Breast epithelium (tissue), 3 donors: ENCODE results near the gene TRIM36.

Experiments
- CTCF ChIP-seq, 3 donors: fragments of 450-650 bp; IDR thresholded peaks; one replicate each; pipeline ENCODE4 v1.5.1; 2016 to 2017; ENCODE audit warnings: antibody characterized with exemption in 3 of 3, mild to moderate bottlenecking in 3 of 3, moderate library complexity in 3 of 3
- POLR2A ChIP-seq: fragments of 450-650 bp; IDR thresholded peaks from one replicate; pipeline ENCODE4 v1.6.1; 2016; ENCODE audit warnings: antibody characterized with exemption, mild to moderate bottlenecking, moderate library complexity
- POLR2AphosphoS5 ChIP-seq, 3 donors: sonication (generic); formaldehyde crosslinking; IDR thresholded peaks; one replicate each; pipeline ENCODE4 v1.6.1; 2017; ENCODE audit warnings: antibody characterized with exemption in 3 of 3

GRCh38 chr5:115087951-115088350, 81.8 kb downstream of the TRIM36 start:
- TF ChIP-seq CTCF (IDR thresholded peaks at IDR 0.05), result no peak
- no peak for TF ChIP-seq POLR2A
- no peak for TF ChIP-seq POLR2AphosphoS5 (IDR thresholded peaks at IDR 0.05)
